Measurements from ENCODE around the gene SLC43A2.

DNA sequence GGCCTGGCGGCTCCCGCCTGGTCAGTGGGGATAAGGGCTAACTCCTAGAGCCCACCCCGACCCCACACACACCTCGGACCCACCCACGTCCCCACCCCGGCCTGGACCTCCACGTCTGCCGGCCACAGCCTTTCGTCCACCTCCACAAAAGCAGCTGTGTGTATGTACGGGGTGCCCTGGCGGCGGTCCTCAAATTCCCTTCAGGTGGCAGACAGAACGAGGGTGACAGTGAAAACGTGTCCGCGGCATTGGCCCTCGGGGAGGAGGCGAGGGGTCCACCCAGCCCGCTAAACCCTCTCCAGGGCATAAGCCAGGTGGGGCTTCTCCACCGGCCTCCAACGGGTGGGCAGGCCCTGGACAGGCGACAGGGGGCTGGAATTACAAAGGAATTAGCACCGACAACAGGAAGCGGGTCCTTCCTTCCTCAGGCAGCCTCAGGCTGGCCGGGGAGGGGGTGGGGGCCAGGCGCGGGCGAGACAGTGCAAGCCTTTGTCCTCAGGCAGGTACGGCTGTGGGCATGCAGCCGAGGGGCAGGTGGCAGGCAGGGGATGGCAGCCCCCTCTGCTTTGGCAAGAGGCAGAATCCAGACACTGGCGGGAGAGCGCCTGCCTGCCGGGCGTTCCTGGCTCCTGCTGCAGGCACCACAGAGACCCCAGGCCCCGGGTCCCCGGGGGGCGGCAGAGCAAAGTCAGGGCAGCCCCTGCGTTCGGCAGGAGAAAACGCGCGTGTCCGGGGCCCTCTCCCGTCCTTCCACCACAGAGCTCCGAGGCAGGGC is 53.8 kb downstream of the SLC43A2 start:
- TF ChIP-seq GATA2 (CRISPR knock-in tag; IDR thresholded peaks at IDR 0.05) = no peak
- no peak for TF ChIP-seq CTCF (IDR thresholded peaks at IDR 0.05)
- TF ChIP-seq FOXJ3 (CRISPR knock-in tag; IDR thresholded peaks at IDR 0.05) = no peak
- no peak for TF ChIP-seq RCOR1 (IDR thresholded peaks at IDR 0.05; ENCODE audit: low read length)
- TF ChIP-seq POLR2AphosphoS5 (IDR thresholded peaks at IDR 0.05; ENCODE audit: low read depth, low read length) = no peak
- no peak for TF ChIP-seq EZH2phosphoT487 (IDR thresholded peaks at IDR 0.05; ENCODE audit: borderline replicate concordance, low read depth)
- no peak for TF ChIP-seq YY1 (IDR thresholded peaks at IDR 0.05; ENCODE audit: low read depth)
- no peak for TF ChIP-seq SMC3 (IDR thresholded peaks at IDR 0.05; ENCODE audit: low read depth, low read length)

Data from SK-N-SH (cell line).